ENCODE results near the gene AP1G2.
A peak's percentile ranks its signal among the peaks of the same experiment; 100 is the strongest.
"Not testable (repeated sequence)": the region's sequence is repeated elsewhere in the genome, so short reads cannot be mapped to it uniquely, and the experiment has no call there.

Gene AP1G2

DNA sequence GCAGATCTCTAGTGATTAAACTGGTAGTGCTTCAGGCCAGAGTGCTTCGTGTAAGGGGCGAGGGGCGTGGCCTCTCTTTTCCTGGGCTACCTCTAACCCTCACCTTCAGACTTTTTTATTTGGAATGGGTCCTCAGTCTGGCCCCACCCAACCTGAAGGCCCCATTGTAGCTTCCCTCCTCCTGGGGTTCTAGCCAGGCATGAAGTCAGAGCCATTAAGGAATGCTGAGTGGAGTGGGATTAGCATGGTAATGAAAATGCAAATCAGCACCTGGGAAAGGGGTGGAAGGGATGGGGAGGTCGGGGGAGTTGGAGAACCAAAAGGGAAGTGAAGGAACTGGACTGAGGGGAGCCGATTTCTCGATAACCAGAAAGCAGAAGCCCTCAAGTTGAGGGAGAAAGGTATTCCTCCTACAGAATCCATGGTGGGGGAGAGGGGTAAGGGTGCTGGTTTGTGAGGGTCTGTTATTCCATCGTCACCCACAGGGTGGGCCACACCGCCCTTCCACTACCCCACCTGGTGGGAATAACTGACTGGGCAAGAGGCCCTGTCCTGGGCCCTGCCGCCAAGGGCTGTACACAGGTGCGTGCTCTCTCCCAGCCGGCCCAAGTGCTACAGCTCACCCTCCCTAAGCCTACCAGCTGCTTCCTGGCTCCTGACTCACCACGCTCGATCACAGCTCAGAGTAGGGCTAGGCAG lies 30.1 kb downstream of the AP1G2 start:
- DNase-seq = no peak

- not testable (repeated sequence) for DNase-seq
These were observed 30.7 kb downstream of the AP1G2 start for GRCh38 chr14:23536906-23537305.

DNA sequence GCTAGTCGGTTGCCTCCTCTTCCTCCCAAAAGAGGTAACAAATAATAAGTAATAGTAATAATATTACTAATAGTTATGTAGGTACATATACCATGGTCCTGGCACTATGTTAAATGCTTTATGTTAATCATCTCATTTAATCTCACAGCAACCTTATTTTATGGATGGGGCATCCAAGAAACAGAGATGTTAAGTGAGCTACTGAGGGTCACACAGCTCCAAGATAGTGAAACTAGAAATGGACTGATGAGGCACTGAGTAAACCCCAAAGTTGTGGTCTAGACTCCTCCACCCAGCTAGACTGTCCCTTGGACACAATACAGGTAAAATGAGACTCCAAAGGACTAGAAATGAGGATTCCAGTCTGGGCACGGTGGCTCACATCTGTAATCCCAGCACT lies 31.1 kb downstream of the AP1G2 start:
- no peak for DNase-seq

DNA sequence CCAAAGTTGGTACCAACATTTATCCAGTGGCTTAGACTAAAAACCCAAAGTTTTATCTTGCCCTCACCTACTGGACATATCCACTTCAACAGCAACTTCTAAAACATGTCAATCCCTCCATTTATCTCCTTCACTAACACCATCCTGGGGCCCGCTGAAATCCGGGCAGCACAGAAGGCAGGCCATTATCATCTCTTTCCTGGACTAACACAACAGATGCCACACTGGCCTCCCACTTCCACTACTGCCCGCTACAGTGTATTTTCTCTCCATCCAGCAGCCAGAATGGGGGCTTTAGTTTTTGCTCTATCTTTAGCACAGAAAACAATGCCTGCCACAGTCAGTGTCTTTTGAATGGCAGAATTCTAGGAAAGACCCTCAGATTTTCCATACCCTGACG lies 31.6 kb downstream of the AP1G2 start:
- no peak for DNase-seq

GRCh38 chr14:23533652-23534435 lies 33.7 kb downstream of the AP1G2 start:
- DNase-seq = no peak

- no peak for DNase-seq
These were observed 34.9 kb downstream of the AP1G2 start for GRCh38 chr14:23532658-23533057.

GRCh38 chr14:23531391-23531790 lies 36.2 kb downstream of the AP1G2 start:
- no peak for DNase-seq

GRCh38 chr14:23530375-23531055 lies 37.1 kb downstream of the AP1G2 start:
- peak; percentile 39 for DNase-seq

DNA sequence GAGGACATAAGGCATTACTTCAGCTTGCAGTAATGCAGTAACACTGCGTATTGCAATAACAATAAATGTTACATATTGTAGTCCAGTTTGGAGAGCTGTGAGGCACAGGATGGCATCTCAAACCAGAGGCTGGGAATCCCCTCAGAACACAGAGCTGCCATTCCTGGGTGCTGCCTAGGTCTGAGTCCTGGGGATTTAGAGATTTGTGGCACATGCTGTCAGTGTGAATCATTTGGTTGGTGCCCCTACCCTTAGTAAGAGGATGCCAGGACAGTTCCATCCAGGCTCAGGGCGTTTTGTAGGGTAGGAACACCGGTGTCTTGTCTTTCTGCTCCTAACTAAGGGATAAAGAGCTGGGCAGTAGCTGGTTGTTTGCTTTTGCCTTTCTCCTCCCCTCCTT lies 38.6 kb downstream of the AP1G2 start:
- DNase-seq = no peak

GRCh38 chr14:23528555-23528954 lies 39.0 kb downstream of the AP1G2 start:
- DNase-seq = no peak

DNA sequence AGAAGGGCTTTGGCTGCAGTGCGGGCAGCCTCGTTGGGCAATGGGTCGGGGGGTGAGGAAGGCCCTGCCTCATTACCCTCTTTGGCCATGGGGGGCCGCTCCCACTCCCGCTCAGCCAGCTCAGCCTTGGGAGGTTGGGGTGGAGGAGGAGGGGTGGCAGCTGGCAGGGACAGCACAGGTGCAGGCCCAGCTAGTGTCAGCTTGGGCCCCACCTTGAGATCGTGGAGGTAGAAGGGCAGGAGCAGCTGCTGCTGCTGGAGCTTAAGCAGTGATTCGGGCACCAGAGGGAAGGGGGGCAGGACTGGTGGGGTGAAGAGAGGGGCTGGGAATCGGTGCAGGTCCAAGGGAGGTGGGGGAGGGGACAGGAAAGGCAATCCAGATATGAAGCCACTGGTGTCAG lies 42.0 kb downstream of the AP1G2 start:
- DNase-seq = no peak

DNA sequence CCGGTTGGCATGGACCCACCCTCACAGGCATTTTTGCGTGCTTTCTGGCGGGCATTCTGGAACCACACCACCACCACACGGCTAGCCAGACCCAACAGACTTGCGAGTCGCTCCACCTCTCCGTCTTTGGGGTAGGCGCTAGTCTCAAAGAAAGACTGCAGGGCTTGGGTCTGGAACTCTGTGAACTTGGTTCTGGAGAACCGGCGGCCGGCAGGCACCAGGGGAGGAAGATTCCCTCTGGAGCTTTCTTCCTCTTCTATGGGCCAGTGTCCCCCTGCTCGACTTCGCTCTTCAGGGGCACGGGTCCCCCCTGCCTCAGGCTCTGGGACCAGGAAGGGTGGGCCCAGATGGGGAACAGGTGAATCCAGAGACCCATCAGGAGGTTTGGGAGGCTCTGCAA lies 42.6 kb downstream of the AP1G2 start:
- DNase-seq = no peak

- no peak for DNase-seq
These were observed 44.2 kb downstream of the AP1G2 start for GRCh38 chr14:23523229-23524016.

DNA sequence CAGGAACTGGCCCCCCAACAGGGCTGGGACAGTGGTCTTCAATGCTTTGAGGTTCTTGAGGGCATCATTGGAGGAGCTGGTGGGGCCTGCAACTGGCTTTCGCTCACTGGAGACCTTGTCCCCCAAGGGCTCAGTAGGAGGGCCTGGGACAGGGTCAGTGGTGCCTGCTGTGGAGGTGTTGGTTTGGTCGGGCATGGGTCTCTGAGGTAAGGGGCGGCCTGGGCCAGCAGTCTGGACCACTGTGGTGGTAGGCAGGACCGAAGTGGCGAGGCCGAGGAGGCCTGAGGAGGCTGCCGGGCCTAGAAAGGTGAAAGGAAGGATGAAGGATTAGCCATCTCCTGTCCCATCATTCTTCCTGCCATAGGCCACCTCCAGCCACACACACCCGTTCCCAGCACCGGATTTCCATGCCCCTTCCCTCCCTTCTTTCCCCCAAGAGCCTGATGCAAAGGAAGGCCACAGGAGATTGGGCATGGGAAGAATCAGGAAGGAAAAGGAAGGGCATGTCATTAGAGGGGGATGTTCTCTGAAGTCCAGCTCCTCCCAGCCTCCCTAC lies 44.9 kb downstream of the AP1G2 start:
- DNase-seq = no peak

DNA sequence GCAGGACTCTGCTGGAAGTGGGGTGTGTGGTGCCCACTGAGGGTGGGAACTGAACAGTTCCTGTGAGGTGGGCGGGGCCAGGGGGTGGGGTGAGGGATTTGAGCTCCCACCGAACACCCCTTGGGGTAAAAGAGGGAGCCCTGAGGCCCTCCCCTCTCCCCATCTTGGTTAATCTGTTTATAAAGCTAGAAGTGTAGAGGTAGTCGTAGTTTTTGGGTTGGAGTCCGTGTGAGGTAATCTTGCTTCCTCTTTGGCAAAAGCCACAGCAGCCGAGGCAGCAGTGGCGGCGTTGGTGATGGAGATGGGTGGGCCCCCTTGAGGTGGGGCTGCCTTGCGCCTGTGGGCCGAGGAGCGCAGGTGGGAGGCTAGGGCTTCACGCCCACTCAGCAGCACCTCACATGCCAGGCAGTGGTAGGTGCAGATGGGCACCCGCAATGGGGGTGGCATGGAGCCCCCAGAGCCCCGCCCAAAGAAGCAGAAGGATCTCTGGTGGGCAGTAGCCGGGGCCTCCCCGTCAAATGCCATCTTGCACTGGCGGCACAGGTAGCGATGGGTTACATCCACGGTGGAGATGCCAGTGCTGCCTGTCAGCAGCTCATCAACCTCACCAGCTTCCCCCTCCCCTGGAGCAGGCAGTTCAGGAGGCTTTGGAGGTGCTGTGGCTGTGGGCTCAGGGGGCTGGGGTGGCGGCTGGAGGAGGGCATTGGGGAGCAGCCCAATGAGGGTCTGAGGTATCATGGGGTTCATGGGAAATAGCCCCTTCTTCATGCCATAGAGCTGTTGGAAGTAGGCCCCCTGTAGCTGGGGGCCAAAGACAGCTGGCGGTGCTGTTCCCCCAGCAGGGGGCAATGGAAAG lies 45.6 kb downstream of the AP1G2 start:
- DNase-seq = no peak

GRCh38 chr14:23520899-23521533 lies 46.6 kb downstream of the AP1G2 start:
- DNase-seq = no peak

GRCh38 chr14:23518709-23519108 lies 48.9 kb downstream of the AP1G2 start:
- DNase-seq = no peak

DNA sequence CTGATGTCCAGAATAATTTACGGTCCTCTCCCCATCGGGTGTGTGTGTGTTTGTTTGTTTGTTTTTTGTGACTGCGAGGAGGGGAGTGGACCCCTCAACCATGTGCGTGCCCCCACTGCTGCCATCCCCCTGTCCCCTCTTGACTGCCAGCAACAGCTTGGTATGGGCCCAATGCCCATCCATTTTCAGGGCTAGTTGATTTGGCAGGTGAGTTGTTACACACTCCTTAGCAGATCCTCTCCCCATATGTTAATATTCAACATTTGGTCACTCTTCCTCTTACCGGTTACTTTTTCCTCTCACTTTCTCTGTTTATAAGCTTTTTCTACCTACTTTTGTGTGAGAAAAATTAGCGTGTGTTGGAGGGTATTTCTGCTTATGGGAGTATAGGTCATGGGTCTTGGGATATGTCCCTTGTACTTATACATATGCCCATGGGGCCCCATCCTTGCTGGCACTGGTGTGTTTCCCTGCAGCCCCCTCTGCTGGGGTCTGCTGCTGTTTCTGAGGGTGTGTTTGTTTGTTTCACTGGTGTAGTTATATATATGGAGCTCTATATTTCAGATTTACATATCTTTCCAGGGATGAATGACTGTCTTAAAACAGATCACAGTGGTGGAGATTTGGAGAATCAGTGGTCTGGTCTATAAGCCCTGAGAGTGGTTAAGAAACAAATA lies 49.8 kb downstream of the AP1G2 start:
- no peak for DNase-seq

- no peak for DNase-seq
These were observed 53.0 kb downstream of the AP1G2 start for GRCh38 chr14:23514644-23514957.

DNA sequence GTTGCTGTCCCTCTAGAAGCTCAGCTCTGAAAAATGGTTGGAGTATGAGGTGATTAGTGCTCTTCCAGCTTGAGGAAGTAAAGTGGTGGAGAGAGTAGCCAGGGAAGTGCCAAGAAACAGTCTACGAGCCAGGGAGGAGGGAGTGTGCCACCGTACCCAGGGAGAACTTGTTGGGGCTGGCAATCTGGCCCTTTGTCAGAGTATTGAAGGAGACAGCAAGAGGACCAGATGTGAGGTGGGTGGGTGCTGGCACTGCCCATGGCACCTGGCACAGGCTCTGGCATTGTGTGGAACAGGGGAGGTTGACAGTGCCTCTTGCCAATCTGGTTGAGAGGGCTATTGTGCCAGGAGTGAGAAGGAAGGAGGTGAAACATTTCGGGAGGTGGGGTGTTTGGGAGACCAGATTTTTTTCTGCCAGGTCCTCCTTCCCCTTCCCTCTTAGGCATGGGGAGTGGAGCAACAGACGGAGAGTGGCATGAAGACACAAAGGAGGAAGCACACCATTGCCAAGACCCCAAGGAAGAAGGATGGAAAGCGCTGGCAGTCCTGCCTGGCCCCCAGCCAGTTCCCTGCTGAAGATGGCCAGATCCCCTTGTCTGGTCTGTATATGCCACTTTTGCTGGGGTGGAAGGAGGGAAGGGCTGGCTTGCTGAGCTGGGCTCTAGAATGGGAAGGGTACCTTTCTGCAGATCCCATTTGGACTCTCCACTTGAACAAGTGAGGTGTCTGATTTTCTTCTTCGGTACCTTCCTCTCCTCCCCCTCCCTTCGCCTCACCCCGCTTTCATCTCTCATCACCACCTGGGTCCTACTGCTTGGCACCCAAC lies 53.6 kb downstream of the AP1G2 start:
- DNase-seq = no peak

All from GDM1 (cell line).